HG03565 (cell line): ENCODE results near the gene TEKTIP1.

Experiments used
- ATAC-seq: cut with Tn5 transposase; IDR thresholded peaks from one replicate; pipeline ENCODE4 v1.9.1; 2021; ENCODE audit warnings: mild to moderate bottlenecking, moderate library complexity; ENCODE audit not compliant: unreplicated experiment

The TEKTIP1 gene

DNA sequence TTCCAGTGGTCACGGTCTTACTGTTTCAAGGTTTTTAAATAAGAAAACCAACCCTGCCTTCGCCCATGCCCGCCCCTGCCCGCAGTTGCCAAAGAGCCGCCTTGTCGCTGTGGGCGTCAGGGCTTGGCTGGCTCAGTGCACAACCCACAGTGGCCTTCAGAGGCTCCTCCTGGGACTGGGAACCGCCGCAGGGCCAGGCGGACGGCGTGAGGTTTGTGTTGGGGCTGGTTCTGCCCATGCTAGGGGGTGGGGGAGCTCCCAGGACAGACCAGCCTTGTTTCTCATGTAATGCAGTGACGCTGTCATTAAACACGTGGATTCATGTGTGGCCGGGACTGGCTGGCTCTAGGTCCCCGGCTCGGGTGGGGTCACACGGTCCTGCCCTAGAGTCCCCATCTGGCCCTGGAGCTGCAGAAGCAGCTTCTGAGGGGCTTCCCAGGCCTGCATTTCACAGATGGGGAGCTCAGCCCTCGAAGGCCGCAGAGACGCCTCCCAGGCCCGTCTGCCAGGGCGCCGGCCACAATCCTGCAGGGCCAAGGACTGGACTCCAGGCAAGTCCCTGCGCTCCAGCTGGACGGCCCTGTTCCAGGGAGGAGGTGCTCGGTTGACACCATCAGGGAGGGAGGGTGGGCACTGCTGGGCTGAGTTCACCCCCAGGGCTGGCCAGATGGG lies 2.4 kb upstream of the TEKTIP1 start:
- ATAC-seq = no peak

DNA sequence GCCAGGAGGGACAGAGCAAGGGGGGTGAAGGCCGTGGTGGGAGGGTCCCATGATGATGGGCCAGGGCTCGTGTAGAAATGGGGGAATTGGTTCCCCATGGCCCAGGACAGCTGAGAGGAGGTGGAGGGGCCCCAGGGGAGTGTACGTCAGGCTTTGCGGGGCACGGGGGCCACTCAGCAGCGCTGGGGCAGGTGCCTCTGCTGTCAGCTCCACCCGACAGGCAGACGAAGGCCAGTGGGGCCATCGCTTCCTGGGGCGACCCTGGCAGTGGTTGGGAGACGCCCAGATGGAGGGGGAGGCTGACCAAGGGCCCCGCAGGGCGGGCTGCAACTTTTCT lies 1.9 kb upstream of the TEKTIP1 start:
- ATAC-seq = no peak

DNA sequence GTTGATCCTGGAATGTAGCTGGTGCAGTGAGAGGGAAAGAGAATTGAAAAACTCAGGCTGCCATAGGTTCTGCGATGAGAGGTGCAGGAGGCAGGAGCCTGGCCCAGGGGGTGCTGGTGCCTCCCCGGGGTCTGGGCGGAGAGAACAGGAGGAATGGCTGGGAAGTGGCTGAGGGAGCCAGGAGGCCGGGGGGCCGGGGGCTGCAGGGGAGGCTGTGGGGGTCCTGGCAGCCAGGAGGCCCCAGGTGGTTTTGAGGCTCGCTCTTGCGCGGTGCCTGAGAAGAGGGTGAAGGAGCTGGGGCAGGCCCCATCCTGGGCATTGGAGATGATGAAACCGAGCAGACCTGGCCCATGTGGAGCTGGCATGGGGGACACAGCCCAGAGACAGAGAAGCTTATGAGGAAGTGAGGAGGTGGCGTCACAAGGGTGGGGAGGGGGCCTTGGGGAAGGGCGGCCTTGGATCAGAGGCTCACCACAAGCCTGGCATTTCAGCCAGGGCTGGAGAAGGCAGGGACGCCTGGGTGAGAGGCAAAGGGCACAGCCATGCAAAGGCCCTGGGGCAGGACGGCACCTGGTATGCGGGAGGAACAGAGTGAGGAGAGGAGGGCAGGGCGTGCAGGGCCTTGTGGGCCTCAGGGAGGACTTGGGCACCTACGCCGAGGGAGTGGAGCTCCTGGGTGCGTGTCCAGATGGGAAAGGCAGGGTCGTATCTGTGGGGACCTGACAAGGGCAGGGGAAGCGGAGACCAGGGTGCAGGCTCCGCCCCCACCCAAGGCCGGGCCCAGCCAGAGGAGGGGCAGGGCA lies 1.3 kb upstream of the TEKTIP1 start:
- ATAC-seq = no peak

DNA sequence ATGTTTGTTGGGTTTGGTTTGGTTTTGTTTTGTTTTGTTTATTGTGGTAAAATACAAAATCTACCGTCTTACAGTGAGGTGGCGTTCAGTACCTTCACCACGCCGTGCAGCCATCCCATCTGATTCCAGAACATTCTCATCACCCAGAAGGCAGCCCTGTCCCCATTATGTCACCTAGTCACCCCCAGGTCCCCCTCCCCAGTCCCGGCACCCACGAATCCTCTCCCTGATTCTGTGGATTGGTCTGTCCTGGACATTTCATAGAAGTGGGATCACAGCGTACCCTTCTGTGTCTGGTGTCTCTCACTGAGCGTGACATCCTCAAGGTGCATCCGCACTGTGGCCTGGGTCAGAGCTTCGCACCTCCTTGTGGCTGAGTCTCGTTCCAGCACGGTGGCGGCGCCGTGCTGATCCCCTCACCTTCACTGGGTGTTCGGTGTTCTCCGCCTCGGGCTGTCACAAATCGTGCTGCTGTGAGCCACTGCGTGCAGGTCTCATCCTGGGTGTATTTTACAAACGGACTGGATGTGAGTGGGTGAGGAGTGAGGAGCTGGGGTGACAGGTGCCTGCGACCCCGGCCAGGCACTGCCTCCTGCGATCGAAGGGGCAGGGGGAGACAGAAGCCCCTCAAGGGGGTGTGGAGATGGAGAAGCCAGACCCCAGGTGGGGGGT lies 580 bp upstream of the TEKTIP1 start:
- ATAC-seq = no peak

DNA sequence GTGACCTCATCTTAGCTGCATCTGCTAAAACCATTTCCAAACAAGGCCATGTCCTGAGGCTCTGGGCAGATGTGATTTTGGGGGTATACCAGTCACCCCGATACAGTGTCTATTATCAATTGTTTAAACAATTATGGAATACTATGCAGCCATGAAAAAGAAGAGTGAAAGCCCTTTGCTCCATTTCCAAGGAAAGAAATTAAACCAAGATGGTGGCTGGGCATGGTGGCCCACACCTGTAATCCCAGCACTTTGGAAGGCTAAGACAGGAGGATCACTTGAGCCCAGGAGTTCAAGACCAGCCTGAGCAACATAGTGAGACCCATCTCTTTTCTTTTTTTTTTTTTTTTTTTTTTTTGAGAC lies 763 bp downstream of the TEKTIP1 start:
- no peak for ATAC-seq

DNA sequence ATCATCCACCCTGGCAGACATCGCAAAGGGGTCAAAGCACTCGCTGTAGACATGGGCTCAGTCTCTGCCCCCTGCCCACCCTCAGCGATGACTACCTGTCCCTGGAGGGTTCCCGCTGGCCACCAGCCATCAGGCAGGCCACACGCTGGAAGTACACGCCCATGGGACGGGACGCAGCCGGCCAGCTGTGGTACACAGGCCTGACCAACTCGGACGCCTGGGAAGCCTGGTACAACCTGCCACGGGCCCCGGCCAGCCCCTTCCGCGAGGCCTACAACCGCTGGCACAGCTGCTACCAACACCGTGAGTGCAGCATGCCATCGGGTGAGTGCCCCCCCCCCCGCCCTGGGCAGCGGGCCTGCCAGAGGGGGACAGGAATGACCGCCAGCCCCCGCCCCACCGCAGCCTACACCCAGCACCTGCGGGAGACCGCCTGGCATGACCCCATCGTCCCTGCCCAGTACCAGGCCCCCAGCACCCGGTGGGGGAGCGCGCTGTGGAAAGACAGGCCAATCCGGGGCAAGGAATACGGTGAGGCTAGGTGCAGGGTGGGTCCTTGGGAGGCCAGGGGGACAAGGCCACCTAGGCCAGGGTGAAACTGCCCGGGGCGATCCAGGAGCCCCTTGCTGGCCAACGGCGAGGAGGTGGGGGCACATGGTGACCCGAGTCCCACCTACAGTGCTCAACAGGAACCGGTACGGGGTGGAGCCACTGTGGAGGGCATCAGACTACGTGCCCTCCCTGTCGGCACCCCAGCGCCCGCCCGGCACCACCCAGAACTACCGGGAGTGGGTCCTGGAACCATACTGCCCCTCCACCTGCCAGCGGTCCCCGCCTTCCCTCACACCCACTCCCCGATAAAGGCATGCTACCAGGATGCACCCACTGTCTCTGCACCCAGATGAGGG lies 4.4 kb downstream of the TEKTIP1 start:
- ATAC-seq = no peak

DNA sequence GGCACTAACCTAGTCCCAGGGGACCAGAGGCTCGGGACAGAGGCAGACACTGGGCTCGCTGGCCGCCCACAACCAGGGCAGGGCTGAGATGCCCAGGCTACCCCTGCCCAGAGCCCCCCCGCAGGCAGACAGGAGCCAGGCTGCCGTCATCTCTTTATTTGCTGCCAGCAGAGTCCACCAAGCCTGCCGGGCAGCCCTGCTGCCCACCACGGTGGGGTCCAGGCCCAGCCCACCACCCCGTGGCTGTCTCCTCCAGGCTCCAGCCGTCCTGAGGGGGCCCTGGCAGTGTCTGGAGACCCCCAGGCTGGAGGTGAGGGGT lies 5.0 kb downstream of the TEKTIP1 start:
- ATAC-seq = no peak

DNA sequence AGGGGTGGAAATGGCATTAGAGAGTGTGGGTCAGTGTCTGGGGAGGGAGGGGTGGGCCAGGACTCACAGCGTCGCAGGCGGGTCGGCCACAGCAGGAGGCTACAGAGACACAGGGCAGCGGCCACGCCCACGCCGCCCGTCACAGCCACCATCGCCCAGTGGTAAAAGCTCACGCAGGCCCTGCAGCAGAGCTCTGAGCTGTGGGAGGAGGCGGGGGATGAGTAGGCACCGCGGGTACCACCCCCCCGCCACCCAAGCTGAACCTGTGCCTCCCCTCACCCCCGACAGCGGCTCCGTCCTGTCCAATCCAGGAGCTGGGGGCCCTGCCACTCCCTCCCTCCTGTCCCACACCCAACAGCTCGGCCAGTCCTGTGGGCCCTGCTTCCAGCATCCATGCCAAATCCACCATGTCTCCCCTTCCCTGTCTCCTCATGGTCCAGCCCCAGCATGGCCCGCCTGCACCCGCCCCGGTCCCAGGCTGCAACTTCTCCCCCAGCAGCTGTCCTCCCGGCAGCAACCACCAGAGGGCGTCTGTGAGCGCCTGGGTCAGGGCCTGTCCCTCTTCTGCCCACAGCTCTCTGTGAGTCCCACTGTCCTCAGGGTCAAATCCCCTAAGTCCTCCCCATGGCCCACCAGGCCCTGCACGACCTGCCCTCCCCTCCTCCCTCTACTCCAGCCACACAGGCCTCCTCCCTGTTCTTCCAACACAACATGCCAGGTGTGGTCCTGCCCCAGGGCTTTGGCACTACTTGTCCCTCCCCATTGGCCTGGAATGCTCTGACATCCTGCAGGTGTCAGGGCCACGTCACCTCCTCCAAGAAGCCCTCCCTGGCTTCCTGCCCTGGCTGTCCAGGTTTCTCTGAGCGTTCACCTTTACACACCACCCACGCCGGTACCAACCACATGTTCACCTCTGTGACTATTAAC lies 6.0 kb downstream of the TEKTIP1 start:
- no peak for ATAC-seq

DNA sequence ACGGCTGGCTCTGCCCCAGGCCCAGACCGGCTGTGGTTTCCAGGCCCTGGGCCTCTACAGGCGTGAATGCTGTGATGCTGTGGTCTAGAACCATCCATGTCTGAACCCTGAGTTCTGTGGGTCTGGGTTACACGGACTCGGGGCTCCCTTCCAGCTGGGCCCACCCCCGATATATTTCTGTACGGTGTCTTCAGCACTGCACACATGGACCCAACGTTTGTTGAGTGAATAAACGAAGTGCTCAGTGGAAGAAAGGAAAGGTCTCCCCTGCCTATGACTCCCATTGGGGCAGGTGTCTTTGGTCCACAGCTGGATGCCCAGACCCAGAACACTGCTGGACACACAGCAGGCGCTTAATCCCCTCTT lies 6.7 kb downstream of the TEKTIP1 start:
- ATAC-seq = no peak

DNA sequence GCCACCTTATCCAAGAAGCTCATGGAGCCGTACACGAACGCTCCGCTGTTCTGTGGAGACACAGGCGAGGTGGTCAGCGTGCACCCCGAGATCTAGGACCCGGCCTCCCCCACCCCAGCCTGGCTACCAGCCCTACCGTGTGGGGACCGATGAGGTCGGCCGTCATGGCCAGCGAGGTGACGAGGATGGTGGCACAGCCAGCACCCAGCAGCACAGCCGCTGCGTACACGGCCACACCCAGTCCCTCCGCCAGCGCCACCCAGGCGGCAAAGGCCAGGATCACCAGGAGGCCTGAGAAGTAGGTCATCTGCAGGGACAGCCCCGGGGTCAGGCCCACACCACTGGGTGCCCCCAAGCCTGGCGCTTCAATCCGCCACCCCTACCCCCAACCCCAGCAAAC lies 7.1 kb downstream of the TEKTIP1 start:
- no peak for ATAC-seq

DNA sequence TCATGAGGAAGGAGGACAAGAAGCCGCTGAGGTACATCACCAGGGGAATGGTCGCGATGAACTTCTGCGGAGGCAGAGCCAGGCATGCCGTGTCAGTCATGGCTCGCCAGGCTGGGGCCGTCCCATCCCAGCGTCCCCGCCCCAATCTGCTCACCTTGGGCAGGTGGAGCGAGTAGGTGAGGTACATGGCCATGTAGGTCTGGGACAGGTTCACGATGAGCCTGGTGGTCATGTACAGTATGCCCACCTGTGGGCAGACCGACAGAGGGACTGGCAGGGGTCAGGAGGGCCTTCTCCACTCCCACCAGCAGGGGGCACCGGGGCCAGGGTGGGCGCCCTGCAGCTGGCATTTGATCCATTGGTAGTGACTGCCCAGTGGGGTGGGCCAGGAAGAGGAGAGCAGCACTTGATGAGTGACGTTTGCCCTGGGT lies 8.3 kb downstream of the TEKTIP1 start:
- no peak for ATAC-seq

DNA sequence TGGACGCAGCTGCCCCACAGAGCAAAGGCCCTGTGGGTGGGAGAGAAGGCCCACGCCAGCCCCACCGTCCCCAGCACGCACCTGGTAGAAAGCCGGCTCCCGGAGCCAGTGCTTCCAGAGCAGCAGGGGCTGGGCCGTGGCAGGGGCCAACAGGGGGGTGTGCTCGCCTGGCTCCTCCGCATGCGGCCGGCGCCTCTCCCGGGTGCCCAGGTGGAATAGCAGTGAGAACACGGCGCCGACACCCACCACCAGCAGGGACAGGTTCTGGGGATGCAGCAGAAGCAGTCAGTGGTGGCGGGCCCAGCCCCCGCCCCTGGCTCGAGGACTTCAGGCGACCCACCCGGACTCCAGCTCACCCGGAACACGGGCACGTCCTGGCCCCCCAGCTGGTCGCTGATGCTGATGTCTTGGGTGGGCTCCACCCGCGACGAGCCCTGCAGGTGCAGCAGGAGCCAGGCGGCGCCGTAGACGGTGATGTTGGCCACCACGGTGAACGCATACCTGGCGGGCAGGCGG lies 8.9 kb downstream of the TEKTIP1 start:
- ATAC-seq = no peak

DNA sequence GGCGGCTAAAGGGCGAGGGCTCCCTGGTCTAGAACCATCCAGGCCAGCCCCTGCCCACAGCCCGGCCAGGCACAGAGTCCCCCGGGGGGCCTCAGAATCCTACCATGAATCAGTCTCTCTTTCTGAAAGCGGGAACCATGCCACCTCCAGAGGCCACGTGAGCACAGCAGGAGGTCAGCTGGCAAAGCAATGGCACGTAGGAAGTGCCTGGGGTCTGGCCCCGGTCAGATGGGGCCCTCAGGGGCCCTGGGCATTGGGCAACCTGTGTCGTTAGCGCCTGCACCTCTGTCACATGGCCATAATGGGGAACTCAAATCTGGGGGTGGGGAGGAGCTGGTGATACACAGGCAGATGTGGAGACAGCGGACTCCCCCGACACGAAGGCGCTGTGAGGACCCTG lies 9.6 kb downstream of the TEKTIP1 start:
- no peak for ATAC-seq

DNA sequence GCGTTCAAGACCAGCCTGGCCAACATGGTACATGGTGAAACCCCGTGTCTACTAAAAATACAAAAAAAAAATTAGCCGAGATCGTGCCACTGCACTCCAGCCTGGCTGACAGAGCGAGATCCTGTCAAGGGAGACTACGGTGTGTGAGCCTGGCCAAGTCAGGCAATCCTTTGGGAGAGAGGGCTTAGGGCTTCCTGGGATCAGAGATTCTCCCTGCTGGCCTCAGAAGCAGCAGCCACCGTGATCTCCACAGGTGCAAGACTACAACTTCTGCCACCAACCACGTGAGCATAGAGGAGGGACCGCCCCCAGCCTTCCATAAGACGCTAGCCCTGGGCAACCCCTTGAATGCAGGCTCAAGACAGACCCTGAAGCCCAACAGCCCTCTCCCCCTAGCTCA lies 10.8 kb downstream of the TEKTIP1 start:
- no peak for ATAC-seq

DNA sequence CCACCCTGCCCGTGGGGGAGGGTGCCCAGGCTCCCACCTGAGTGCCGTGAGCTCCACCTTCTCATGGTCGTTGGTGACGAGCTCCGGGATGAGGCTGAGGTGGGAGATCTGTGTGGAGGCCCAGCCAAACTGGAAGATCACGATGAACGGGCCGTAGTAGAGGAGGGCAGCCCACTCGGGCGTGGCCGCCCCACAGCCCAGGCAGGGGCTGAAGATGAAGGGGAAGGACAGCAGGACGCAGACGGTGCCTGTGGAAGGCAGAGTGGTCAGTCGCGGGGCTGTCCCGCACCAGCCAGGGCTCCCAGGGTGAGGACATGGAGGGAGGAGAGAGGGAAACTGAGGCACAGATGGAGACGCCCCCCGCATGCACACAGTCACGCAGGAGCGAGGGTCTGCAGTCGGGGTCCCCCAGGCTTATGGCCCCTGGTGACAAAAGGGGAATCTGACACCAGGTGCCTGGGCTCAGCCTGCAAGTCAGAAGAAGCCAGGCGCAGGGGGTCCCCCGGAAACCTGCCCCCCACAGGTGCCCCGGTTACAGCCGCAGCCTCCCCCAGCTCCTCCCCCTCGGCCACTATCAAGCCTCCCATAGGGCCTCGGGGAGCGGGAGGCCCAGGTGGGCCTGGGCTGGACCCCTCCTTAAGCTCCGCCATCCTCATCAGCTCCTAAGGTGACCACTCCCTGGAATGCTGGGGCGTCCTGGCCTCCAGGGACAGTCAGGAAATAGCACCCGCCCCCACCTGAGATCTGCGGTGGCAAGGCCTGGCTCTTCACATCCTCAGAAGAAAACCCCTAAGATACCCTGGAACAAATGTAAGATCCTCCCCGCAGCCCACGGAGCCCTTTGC lies 12.2 kb downstream of the TEKTIP1 start:
- ATAC-seq = no peak

DNA sequence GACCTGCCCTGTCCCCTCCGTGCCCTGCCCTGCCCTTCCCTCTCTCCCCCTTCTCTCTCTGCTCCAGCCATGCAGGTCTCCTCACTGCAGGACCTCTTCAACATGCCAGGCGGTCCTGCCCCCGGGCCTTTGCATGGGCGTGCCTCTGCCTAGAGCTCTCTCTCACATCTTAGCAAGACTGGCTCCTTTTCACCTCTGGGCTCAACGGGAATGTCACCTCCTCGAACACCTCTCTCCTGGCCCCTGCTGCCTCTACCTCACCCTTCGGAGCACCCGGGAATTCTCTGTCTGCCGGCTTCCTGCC lies 12.8 kb downstream of the TEKTIP1 start:
- no peak for ATAC-seq

DNA sequence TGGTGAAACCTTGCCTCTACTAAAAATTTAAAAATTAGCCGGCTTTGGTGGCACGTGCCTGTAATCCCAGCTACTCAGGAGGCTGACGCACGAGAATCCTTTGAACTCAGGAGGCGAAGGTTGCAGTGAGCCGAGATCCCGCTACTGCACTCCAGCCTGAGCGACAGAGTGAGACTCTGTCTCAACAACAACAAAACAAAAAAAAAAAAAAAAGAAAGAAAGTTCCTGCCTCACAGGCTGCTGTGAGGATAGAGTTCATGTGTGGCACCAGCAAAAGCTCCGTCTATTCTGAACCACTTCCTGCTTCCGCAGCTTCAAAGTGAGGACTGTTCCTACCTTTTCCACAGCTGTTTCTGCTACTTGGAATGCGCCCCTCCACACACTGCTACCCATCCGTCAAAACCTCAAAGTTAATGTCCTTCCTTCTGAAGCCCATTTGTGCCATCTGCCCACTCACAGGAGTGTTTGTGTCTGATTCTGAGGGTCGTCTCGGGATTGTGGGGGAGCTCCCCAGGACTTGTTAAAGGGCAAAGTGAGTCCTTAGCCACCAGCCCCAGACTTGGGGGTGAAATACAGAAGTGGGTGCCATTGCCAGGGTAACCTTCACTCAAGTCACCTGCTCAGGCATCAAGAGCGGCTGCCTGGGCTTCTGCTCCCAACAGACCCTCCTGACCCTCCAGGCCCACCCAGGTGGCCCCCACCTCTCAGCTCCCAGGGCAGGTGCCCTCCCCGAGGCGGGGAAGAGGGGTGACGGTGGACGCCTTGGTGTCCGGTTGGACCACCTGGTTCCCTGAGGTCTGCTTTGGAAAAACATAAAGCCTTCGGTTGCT lies 15.5 kb downstream of the TEKTIP1 start:
- ATAC-seq = no peak

DNA sequence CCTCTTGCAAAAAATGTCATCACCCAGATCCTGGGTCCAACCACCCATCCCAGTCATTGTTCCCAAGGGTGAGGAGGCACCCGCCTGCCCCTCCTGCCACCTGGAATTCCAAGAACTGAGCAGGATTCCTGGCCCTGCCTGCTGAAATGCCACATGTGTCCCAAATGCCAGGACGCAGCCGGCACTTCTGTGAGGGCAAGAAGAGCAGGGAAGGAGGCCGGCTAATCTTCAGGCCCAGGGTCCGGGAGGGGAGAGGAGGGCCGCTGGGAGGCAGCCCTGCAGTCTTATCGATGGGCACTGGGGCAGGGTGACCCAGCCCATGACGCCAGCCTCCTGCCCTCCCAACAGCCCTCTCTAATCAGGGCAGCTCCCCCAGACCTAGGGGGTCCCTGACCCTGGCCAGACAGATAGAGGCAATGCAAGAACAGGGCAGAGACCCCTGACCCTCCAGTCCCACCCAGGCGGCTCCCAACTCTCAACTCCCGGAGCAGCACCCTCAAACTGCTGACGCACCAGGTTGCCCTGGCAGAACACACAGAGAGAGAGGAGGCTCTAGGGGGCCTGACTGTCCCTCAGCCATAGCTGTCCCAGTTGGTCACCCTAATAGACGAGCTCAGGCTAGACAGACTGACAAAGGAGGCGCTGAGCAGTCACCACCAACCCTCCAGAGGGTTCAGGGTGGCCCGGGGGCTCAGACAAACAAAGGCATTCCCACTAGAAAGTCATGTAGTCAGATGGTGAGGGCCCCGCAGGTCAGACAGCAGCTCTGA lies 16.9 kb downstream of the TEKTIP1 start:
- ATAC-seq = no peak
